VCaP (cell line): ENCODE results near the gene SPOCK1.

ENCODE experiments used
- H3K27ac ChIP-seq: fragments of 450-650 bp; 2 replicates; pipeline ENCODE4 v1.5.1; 2017
- CTCF ChIP-seq: fragments of 450-650 bp; conservative IDR thresholded peaks from 2 replicates; pipeline ENCODE4 v1.5.1; 2017; ENCODE audit warnings: mild to moderate bottlenecking, moderate library complexity

Gene SPOCK1

GRCh38 chr5:136999787-137000186 lies 499.3 kb downstream of the SPOCK1 start:
- no peak overlapping the region for H3K27ac ChIP-seq
- TF ChIP-seq CTCF = no peak

GRCh38 chr5:136998854-136999357 lies 500.2 kb downstream of the SPOCK1 start:
- no peak for TF ChIP-seq CTCF
- no peak overlapping the region; the same call in 1 of the 2 replicates for H3K27ac ChIP-seq

- no peak for TF ChIP-seq CTCF
- no peak overlapping the region for H3K27ac ChIP-seq
These were observed 505.0 kb downstream of the SPOCK1 start for GRCh38 chr5:136994154-136994553.

- TF ChIP-seq CTCF = no peak
- H3K27ac ChIP-seq = no peak overlapping the region
These were observed 506.2 kb downstream of the SPOCK1 start for GRCh38 chr5:136992796-136993489.

GRCh38 chr5:136985785-136986475 lies 513.2 kb downstream of the SPOCK1 start:
- peak overlapping the region; percentile 34; the same call in 1 of the 2 replicates for H3K27ac ChIP-seq
- 0 out of 2 replicates have a peak, but pooled peaks have one; percentile 9 for TF ChIP-seq CTCF

- no peak for TF ChIP-seq CTCF
- no peak overlapping the region for H3K27ac ChIP-seq
These were observed 514.2 kb downstream of the SPOCK1 start for GRCh38 chr5:136984772-136985446.

- TF ChIP-seq CTCF = no peak
- no peak overlapping the region for H3K27ac ChIP-seq
These were observed 517.2 kb downstream of the SPOCK1 start for GRCh38 chr5:136981936-136982335.
